Measurements from ENCODE around the gene METTL4. TPM values are rescaled to one million over a fixed set of nuclear protein-coding genes. Genes with fewer than 3 reads are reported as not detected.

METTL4 gene
- total and polyA plus RNA-seq, 7 experiments from 2014 or later, result 12.0 to 32.5 (median 18.7) TPM

DNA sequence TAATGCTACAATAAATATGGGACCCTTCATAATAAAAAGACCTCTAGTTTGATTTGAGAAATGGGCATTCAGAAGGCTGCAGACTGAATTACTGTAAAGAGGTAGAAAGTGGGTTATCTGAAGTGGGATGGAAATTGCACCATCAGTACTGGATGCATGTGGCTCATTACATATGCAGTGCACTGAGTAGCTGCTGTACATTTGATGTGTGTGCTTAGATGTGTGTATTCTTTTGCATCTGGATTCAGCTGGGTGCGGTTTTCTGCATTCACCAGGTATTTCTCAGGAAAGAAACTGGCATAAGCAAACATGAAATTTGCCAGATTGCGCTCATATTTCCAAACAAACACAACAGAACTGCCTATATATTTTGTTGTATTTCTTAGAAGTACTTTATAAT lies 38.3 kb upstream of the METTL4 start:
- Histone ChIP-seq H3K4me1 (ENCODE audit: control insufficient read depth in 2 of 2, insufficient read depth in 2 of 2, low read length in 2 of 2) (peaks cover 23 to 26% of the 10 kb centered on the region in 2 donors), H3K9me3 (ENCODE audit: control insufficient read depth in 2 of 3, low read length in 3 of 3) (no peaks in the 10 kb centered on the region), H3K27me3 (ENCODE audit: control insufficient read depth in 2 of 2, insufficient read depth in 2 of 2, low read length in 2 of 2) (no peaks in the 10 kb centered on the region), H3K36me3 (ENCODE audit: control insufficient read depth in 2 of 3, insufficient read depth in 3 of 3, low read length in 3 of 3) (no peaks in the 10 kb centered on the region), H3K4me3 (ENCODE audit: low read length) (no peak overlapping the region), H3K27ac (ENCODE audit: low read depth, low read length) (no peak overlapping the region)
- no peak for DNase-seq
- Mint-ChIP-seq H3K9me3 (peaks cover 0 to 2% (median 0%) of the 10 kb centered on the region in 11 donors), H3K4me3 (peak overlapping the region in 2 of 10 donors; percentile 21 to 31), H3K36me3 (peaks cover 0 to 28% (median 9%) of the 10 kb centered on the region in 5 donors), H3K4me1 (peaks cover 13 to 66% (median 52%) of the 10 kb centered on the region in 7 donors), H3K27me3 (no peaks in the 10 kb centered on the region), H3K27ac (peak overlapping the region in 4 of 9 donors; percentile 5 to 72 (median 68))
- POLR2A ChIA-PET, result interaction anchor here (1.3 to 12.3 kb wide), 4 partner anchors 12 to 46 kb away, joined by 4 to 261 read pairs (median 12); partner anchors contain the start of gene SMCHD1
- intact Hi-C loops (cut with micrococcal nuclease), result no loop called here
- no peak for ATAC-seq
- CTCF ChIA-PET, result interaction anchor here (0.7 kb wide), 1 partner anchor 47 kb away, joined by 7 read pairs; no protein-coding TSS in a partner anchor

GRCh38 chr18:2606335-2606734 lies 35.0 kb upstream of the METTL4 start:
- Histone ChIP-seq H3K27me3 (ENCODE audit: control insufficient read depth in 2 of 2, insufficient read depth in 2 of 2, low read length in 2 of 2) (no peaks in the 10 kb centered on the region), H3K9me3 (ENCODE audit: control insufficient read depth in 2 of 3, low read length in 3 of 3) (no peaks in the 10 kb centered on the region), H3K4me1 (ENCODE audit: control insufficient read depth in 2 of 2, insufficient read depth in 2 of 2, low read length in 2 of 2) (peaks cover 28 to 35% of the 10 kb centered on the region in 2 donors), H3K27ac (ENCODE audit: low read depth, low read length) (peak overlapping the region; percentile 73), H3K4me3 (ENCODE audit: low read length) (no peak overlapping the region), H3K36me3 (ENCODE audit: control insufficient read depth in 2 of 3, insufficient read depth in 3 of 3, low read length in 3 of 3) (no peaks in the 10 kb centered on the region)
- peak in 6 of 9 donors; percentile 42 to 65 (median 53) for DNase-seq
- Mint-ChIP-seq H3K4me1 (peaks cover 22 to 79% (median 64%) of the 10 kb centered on the region in 7 donors), H3K36me3 (peaks cover 0 to 29% (median 0%) of the 10 kb centered on the region in 5 donors), H3K27ac (peak overlapping the region; percentile 79 to 94 (median 87)), H3K4me3 (peak overlapping the region; percentile 16 to 84 (median 70)), H3K27me3 (no peaks in the 10 kb centered on the region), H3K9me3 (no peaks in the 10 kb centered on the region)
- POLR2A ChIA-PET, result interaction anchor here (1.0 to 12.3 kb wide), 12 partner anchors 12 to 51 kb away, joined by 3 to 261 read pairs (median 10); partner anchors contain the start of genes METTL4, NDC80 and SMCHD1
- intact Hi-C loops (cut with micrococcal nuclease), result no loop called here
- CTCF ChIA-PET, result interaction anchor here (1.2 to 3.8 kb wide), 5 partner anchors 17 to 49 kb away, joined by 5 to 22 read pairs (median 9); partner anchors contain the start of genes METTL4, NDC80 and SMCHD1
- ATAC-seq, result peak; percentile 73

- Histone ChIP-seq H3K4me3 (ENCODE audit: low read length) (no peak overlapping the region), H3K36me3 (ENCODE audit: control insufficient read depth in 2 of 3, insufficient read depth in 3 of 3, low read length in 3 of 3) (no peaks in the 10 kb centered on the region), H3K4me1 (ENCODE audit: control insufficient read depth in 2 of 2, insufficient read depth in 2 of 2, low read length in 2 of 2) (peaks cover 28 to 33% of the 10 kb centered on the region in 2 donors), H3K27ac (ENCODE audit: low read depth, low read length) (no peak overlapping the region), H3K27me3 (ENCODE audit: control insufficient read depth in 2 of 2, insufficient read depth in 2 of 2, low read length in 2 of 2) (no peaks in the 10 kb centered on the region), H3K9me3 (ENCODE audit: control insufficient read depth in 2 of 3, low read length in 3 of 3) (no peaks in the 10 kb centered on the region)
- no peak for DNase-seq
- Mint-ChIP-seq H3K27ac (peak overlapping the region in 8 of 9 donors; percentile 8 to 44 (median 30)), H3K27me3 (no peaks in the 10 kb centered on the region), H3K36me3 (peaks cover 0 to 29% (median 0%) of the 10 kb centered on the region in 5 donors), H3K9me3 (no peaks in the 10 kb centered on the region), H3K4me3 (peak overlapping the region in 2 of 10 donors; percentile 0 to 18), H3K4me1 (peaks cover 25 to 77% (median 63%) of the 10 kb centered on the region in 7 donors)
- intact Hi-C loops (cut with micrococcal nuclease), result no loop called here
- CTCF ChIA-PET, result interaction anchor here (1.2 to 1.9 kb wide), 2 partner anchors 9 to 13 kb away, joined by 3 to 6 read pairs; no protein-coding TSS in a partner anchor
- ATAC-seq, result no peak
- POLR2A ChIA-PET, result interaction anchor here (0.6 to 12.3 kb wide), 7 partner anchors 9 to 78 kb away, joined by 4 to 261 read pairs (median 14); partner anchors contain the start of genes METTL4, NDC80 and SMCHD1
Observed at GRCh38 chr18:2602844-2603243, 31.5 kb upstream of the METTL4 start.

DNA sequence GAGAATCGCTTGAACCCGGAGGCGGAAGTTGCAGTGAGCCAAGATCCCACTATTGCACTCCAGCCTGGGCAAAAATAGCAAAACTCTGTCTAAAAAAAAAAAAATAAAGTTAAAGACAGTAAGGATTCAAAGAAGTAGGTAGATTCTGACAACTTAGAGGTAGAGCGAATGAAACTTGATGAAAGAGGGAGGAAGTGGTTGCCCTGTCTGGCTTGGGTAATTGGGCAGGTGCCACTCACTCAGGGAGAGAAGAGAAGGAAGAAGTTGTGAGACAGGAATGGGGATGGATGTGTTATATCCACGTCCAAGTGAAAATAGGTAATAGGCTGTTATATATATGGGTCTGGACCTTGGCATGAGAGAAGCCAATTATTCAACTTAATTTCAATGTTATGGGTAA lies 26.3 kb upstream of the METTL4 start:
- Mint-ChIP-seq H3K36me3 (peaks cover 0 to 37% (median 0%) of the 10 kb centered on the region in 5 donors), H3K4me3 (peak overlapping the region in 9 of 10 donors; percentile 0 to 50 (median 25)), H3K9me3 (peaks cover 0 to 5% (median 3%) of the 10 kb centered on the region in 11 donors), H3K27ac (peak overlapping the region; percentile 36 to 83 (median 57)), H3K4me1 (peaks cover 20 to 69% (median 59%) of the 10 kb centered on the region in 7 donors), H3K27me3 (no peaks in the 10 kb centered on the region)
- H3K9me3 ChIP-seq (ENCODE audit: control insufficient read depth in 2 of 3, low read length in 3 of 3), result no peaks in the 10 kb centered on the region
- intact Hi-C loops (cut with micrococcal nuclease), result loop anchor here (1.0 to 2.0 kb wide), 3 partner anchors 7 to 15 kb away; no protein-coding TSS in a partner anchor
- ATAC-seq (peak; percentile 69), DNase-seq (peak in 6 of 9 donors; percentile 33 to 59 (median 56))
- ChIA-PET CTCF (no interaction called here), POLR2A (interaction anchor here (1.9 to 2.7 kb wide), 3 partner anchors 11 to 58 kb away, joined by 5 to 13 read pairs (median 7); partner anchors contain the start of gene SMCHD1)
- no peaks in the 10 kb centered on the region for H3K36me3 ChIP-seq (ENCODE audit: control insufficient read depth in 2 of 3, insufficient read depth in 3 of 3, low read length in 3 of 3)
- no peaks in the 10 kb centered on the region for H3K27me3 ChIP-seq (ENCODE audit: control insufficient read depth in 2 of 2, insufficient read depth in 2 of 2, low read length in 2 of 2)
- H3K4me1 ChIP-seq (ENCODE audit: control insufficient read depth in 2 of 2, insufficient read depth in 2 of 2, low read length in 2 of 2), result peaks cover 5 to 36% of the 10 kb centered on the region in 2 donors
- no peak overlapping the region for H3K4me3 ChIP-seq (ENCODE audit: low read length)
- H3K27ac ChIP-seq (ENCODE audit: low read depth, low read length), result no peak overlapping the region

GRCh38 chr18:2590303-2590702 lies 19.0 kb upstream of the METTL4 start:
- Histone ChIP-seq H3K4me3 (ENCODE audit: low read length) (peak overlapping the region; percentile 44), H3K27me3 (ENCODE audit: control insufficient read depth in 2 of 2, insufficient read depth in 2 of 2, low read length in 2 of 2) (no peaks in the 10 kb centered on the region), H3K4me1 (ENCODE audit: control insufficient read depth in 2 of 2, insufficient read depth in 2 of 2, low read length in 2 of 2) (peaks cover 31 to 52% of the 10 kb centered on the region in 2 donors), H3K27ac (ENCODE audit: low read depth, low read length) (peak overlapping the region; percentile 78), H3K9me3 (ENCODE audit: control insufficient read depth in 2 of 3, low read length in 3 of 3) (no peaks in the 10 kb centered on the region), H3K36me3 (ENCODE audit: control insufficient read depth in 2 of 3, insufficient read depth in 3 of 3, low read length in 3 of 3) (no peaks in the 10 kb centered on the region)
- Mint-ChIP-seq H3K27ac (peak overlapping the region; percentile 69 to 96 (median 92)), H3K4me1 (peaks cover 12 to 73% (median 59%) of the 10 kb centered on the region in 7 donors), H3K4me3 (peak overlapping the region; percentile 65 to 93 (median 77)), H3K36me3 (peaks cover 0 to 47% (median 0%) of the 10 kb centered on the region in 5 donors), H3K9me3 (no peaks in the 10 kb centered on the region), H3K27me3 (no peaks in the 10 kb centered on the region)
- CTCF ChIA-PET, result interaction anchor here (1.8 to 3.0 kb wide), 2 partner anchors 16 to 46 kb away, joined by 9 to 11 read pairs; no protein-coding TSS in a partner anchor
- POLR2A ChIA-PET, result interaction anchor here (1.2 to 10.9 kb wide), 11 partner anchors 12 to 67 kb away, joined by 4 to 142 read pairs (median 16); partner anchors contain the start of genes METTL4, NDC80 and SMCHD1
- DNase-seq, result peak in 2 of 9 donors; percentile 5 to 18
- intact Hi-C loops (cut with micrococcal nuclease), result loop anchor here (1.0 to 2.0 kb wide), 5 partner anchors 8 to 66 kb away; no protein-coding TSS in a partner anchor
- peak; percentile 18 for ATAC-seq

DNA sequence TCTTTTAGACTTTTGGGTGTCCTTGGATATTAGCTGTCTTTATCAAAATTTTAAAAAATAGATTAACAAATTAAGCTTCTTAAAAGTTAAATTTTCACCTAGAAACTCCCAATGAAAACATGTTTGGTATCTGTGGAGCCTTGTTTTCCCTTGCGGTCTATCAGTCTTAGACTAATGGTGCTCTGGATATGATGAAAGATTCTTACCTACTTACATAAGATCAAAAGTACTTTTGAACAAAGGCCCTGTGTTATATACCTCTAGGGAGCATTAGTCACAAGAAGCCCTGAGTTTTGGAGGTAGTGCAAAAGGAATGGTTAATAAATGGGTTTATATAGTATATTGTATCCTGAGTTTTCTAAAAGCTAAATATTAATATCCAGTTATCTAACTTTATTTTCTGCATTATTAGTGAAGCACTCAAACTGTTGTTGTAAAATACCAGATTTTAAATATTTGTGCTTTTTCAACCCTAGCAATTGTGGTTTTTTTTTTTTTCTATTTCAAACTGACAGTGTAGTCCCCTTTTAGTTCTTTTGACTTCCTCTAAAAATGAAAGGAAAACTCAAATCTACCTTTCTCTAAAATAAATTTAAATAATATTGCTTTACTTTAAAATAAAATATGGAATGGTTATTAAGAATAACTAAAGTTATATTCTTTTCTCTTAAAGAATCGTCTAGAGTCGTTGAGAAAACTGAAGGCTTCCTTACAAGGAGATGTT lies 18.2 kb upstream of the METTL4 start:
- Mint-ChIP-seq H3K4me3 (peak overlapping the region in 9 of 10 donors; percentile 65 to 93 (median 80)), H3K27ac (peak overlapping the region; percentile 85 to 96 (median 92)), H3K9me3 (no peaks in the 10 kb centered on the region), H3K36me3 (peaks cover 0 to 46% (median 0%) of the 10 kb centered on the region in 5 donors), H3K4me1 (peaks cover 12 to 66% (median 60%) of the 10 kb centered on the region in 7 donors), H3K27me3 (no peaks in the 10 kb centered on the region)
- Histone ChIP-seq H3K27ac (ENCODE audit: low read depth, low read length) (peak overlapping the region; percentile 78), H3K4me1 (ENCODE audit: control insufficient read depth in 2 of 2, insufficient read depth in 2 of 2, low read length in 2 of 2) (peaks cover 31 to 48% of the 10 kb centered on the region in 2 donors), H3K4me3 (ENCODE audit: low read length) (peak overlapping the region; percentile 44), H3K27me3 (ENCODE audit: control insufficient read depth in 2 of 2, insufficient read depth in 2 of 2, low read length in 2 of 2) (no peaks in the 10 kb centered on the region), H3K9me3 (ENCODE audit: control insufficient read depth in 2 of 3, low read length in 3 of 3) (no peaks in the 10 kb centered on the region), H3K36me3 (ENCODE audit: control insufficient read depth in 2 of 3, insufficient read depth in 3 of 3, low read length in 3 of 3) (no peaks in the 10 kb centered on the region)
- ChIA-PET CTCF (interaction anchor here (0.6 to 3.0 kb wide), 8 partner anchors 13 to 193 kb away, joined by 3 to 11 read pairs (median 4); partner anchors contain the start of genes METTL4 and NDC80), POLR2A (interaction anchor here (1.2 to 10.9 kb wide), 13 partner anchors 10 to 68 kb away, joined by 3 to 142 read pairs (median 7); partner anchors contain the start of genes METTL4, NDC80 and SMCHD1)
- intact Hi-C loops (cut with micrococcal nuclease), result loop anchor here (1.0 to 5.0 kb wide), 9 partner anchors 9 to 203 kb away; partner anchors contain the start of genes METTL4 (in 1 of the 2), NDC80 (in 1 of the 2) and SMCHD1 (in 1 of the 2)
- ATAC-seq (peak; percentile 70), DNase-seq (peak in 5 of 9 donors; percentile 24 to 58 (median 49))
